ENCODE results near the gene SLC24A4.
A peak's percentile ranks its signal among the peaks of the same experiment; 100 is the strongest.

Gene SLC24A4

DNA sequence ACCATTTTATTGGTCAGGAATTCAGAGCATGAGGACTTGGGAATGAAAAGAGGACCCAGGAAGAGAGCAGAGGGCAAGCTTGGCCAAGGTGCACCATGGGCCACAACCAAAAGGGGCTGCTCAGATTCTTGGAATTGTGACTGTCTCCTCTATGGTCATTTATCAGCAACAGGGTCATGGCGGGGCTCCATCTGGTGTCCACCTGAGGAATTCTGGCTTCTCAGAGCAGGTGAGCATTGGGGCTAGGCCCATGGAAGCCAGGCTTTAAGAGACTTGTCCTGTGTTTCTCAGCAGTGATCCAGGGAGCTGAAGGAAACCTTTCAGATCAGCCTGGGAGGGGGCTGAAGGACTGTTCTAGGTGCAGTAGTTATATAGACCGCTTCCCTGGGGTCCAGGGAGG lies 188.0 kb downstream of the SLC24A4 start:
- no peak for DNase-seq

DNA sequence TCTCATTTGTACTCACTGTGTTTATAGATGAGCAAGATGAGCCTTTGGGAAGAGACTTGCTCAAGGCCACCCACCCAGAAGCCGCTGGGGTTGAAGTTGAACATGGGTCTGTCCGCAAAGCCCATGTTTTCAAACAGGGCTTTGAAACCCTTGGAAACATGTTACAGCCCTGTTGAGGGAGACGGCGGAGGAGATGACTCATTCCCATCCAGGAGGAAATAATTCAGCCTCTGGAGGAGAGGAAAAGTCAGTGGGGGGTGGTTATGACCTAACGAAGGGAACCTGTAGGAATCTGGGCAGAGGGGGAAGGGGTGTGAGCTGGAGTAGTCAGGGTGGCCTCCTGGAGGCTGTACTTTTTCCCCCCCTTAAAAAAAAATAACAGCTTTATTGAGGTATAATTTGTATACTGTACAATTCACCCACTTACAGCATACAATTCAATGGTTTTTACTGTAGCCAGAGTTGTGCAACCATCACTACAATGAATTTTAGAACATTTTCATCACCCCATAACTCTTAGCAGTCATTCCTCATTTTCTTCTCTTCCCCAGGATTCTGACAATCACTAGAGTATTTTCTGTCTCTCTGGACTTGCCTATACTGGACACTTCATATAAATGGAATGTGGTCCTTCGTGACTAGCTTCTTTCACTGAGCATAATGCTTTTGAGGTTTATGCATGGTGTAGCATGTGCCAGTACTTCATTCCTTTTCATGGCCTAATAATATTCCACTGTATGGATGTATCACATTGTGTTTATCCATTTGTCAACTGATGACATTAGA lies 188.7 kb downstream of the SLC24A4 start:
- DNase-seq: no peak

DNA sequence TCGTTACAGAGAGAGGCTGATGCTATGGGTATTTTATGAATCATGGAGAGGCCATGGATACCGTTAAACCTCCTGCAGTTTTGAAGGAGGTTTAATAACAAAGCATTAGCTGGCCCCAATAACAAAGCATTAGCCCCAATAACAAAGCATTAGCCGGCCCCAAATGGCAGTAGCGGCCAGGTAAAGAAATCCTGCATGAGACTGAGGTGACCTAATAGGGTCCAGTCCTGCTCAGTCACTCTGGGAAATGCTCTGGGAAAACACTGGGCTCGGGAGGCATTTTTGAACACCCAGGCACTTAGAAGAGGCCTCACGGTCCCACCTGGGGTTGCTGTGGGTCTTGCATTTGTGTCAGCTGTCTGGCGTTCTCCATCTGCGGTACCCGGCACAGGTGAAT lies 189.8 kb downstream of the SLC24A4 start:
- no peak for DNase-seq

DNA sequence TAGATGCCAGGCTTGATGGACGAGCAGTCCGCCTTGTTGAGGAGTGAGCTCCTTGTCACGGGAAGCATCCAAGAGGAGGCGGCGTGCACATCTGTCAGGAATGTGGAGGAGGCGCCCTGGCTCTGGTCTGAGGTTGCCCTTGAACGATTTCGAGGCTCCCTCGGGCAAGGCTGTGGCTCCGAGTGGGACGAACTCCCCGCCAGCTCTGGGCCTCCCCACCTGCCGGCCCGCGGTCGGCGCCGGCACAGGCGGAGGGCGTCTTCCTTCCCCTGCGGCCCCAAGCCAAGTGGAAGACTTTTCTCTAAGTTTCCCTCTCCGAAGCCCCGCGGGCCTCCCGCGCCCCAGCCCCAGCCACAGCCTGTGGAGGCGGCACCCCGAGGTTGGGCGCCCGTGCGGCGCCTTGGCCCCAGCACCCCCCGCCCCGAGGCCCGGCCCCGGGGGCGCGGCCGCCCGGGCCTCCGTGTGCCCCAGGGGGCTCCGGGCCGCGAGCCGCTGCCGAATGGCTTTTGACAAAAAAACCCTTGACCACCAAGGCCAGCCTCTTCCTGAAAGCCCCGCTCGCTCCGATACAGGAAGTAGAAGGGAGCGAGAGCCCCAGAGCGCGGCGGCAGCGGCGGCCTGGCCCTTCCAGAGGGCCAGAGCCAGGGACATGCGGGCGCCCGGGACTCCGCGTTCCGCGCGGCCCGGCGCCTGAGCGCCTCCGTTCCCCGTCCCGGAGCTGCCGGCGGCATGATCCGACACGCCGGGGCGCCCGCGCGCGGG lies 190.4 kb downstream of the SLC24A4 start, which contains the start of gene RIN3:
Gene RIN3, plus strand, starts transcription at position 578 of the 762 bp plus-strand sequence. Its CDS starts 152 bp downstream, at position 730.
- DNase-seq: no peak

DNA sequence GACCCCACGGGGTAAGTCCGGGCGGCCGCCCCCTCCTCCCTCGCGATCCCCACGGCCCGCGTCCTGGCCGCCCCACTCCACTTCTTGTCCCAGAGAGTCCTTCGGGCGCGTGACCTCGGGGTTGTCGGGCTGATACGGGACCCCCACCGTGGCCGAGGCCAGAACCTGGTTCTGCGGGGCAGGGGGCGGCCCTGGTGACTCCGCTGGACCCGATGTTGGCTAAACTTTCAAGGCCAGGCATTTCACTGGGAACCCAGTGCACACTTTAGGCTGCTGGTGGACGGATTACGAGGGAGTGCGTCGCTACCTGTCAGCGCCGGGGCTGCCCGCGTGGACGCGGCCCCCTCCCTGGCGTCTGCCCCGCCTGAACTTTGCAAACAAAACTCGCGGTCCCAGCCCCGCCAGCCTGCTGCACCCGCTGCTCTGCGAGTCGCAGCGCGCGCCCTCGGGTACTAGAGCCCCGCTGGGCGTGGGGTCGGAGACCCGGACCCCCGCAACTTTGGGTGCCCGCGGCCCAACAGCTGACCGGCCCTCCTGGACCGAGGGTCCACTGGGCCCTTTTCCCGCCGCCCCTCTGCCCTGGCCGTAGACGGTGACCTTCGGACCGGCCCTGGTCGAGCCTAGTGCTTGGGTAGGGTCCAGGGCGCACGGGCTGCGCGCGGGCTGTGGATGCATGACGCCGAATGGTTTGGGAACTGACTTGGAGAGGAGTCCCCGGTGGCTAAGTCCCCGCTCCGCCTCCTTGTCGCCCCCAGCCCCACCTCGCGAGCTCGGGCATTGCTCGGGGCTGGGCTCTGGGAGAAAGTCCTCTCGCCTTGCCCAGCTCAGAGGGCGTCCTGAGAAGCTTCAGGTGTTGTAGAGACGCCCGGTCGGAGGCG lies 191.2 kb downstream of the SLC24A4 start:
- no peak for DNase-seq

DNA sequence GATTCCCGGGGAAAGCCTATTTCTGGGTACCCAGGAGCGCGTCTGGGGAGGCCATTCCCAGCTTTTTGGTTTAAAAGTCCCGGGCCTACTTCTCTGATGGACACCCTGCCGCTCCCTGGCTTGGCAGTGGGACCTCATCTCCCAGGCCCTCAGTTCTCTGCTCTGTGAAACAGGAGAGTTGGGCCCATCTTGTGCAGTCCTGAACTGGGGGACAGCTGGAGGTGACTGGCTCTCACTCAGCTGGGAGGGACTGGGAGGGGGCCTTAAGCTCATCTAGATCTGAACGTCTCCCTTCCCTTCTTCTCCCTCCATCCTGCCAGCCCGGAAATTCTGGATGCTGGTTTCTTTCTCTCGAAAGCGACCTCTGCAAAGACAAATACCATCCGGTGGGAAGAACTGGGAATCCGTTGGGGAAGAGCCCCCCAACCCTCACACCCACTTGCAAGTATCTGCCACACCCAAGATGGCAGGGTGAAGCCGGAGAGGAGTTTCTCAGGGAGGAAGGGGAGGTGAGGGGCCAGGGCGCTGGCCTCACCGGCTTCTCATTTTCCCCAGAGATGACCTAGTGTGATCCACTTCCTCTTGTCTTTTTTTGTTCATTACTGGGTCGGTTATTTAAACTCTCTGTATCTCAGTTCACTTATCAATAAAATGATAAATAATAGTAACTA lies 192.0 kb downstream of the SLC24A4 start:
- DNase-seq: no peak

DNA sequence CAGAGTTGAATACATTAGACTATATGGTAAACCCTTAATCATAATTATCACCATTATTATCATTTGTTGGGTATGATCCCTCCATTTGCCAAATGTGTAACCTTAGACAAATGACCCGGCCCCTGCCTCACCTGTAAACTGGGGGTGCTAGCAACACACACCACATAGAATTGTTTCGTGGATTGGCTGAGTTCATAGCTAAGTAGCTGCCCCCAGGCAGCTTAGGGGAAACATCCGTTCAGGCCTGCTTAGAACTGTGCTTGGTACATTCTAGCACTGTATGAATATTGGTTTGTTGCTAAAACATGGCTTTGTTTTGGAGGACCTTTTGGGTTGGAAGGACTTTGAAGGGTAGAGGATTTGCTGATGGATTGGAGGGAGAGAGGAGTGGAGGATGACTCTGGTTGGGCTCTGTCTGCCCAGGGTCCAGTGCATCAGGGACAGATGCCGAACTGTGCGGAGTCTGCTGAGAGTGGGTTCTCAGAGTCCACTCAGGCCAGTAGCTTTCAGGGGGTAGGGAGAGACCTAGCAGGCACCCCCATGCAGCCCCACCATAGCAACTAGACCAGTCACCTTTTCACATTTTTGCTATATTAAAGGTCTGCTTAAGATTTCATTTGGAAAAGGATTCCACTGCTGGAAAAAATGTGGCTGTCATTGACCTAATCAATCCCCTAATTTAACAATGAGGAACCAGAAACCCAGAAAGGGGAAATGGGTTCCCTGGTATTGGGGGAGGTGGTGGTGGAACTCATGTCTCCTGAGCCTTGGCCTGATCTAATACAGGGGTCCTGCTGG lies 192.8 kb downstream of the SLC24A4 start:
- no peak for DNase-seq

DNA sequence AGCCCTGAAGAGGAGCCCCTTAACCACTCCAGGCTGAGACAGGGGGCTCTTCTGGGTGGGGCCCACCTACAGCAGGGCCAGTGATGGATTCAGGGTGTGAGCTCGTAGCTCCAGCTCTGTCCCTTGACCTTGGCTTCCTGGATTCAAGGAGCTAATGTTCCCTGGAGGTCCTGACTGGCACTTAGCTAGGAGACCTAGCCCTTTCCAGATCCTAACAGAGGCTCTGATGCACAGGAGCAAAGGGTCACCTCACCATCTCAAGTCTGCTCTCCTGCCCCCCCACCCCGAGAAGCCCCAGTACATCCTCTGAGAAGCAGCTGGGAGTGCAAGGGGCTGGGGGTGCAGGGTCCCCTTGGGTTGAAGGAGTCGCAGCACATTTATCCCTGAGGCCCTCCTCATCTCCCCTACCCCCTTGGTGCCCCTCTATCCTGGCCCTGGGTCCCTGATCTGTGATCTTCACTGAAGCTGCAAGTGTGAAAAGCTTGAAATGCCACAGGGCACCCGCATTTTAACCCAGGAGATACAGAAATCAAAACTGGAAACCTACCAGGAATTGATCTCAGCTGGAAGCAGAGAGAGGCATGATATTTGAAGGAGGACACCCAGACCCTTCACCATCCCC lies 193.5 kb downstream of the SLC24A4 start:
- no peak for DNase-seq

DNA sequence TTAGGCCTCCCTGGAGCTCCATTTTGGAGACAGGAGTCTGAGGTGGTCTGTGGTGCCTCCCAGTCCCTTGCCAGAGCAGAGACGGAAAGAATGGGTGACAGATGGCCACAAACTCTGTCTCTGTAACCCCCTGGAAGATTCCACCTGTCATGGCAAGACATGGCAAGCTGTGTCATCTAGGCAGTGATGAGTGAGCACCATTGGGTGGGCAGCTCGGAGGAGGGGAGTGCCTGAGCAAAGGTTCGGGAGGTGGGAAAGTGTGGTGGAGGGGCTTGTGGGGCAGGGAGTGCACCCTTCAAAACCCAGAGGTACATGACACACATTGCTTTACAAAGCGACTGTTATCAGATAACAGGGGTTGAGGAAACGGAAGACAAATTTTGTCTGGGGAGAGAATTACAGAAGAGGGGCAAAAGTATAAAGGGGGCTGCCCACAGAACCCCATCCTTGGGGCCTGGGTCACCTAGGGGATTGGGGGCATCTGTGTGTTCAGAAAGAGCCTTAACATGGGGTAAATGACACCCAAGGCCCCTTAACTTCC lies 194.1 kb downstream of the SLC24A4 start:
- no peak for DNase-seq

DNA sequence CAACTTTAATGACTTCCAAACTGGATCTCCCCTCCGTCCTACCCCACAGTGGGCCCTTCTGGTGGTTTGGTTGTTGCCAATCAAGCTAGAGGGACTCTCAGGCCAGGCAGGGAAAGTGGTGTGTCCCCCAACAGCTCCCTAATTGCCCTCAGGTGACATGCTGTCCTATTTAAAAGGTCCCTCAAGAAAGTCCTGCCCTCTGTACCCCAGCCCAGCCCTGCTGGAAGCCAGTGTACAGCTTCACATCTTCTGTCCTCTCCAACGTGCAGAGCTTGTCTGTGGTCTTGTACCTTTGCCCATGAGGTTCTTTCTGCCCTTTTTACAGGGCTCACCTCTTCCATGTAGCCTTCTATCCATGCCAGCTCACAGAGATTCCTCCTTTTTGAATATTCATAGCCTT lies 194.8 kb downstream of the SLC24A4 start:
- no peak for DNase-seq

DNA sequence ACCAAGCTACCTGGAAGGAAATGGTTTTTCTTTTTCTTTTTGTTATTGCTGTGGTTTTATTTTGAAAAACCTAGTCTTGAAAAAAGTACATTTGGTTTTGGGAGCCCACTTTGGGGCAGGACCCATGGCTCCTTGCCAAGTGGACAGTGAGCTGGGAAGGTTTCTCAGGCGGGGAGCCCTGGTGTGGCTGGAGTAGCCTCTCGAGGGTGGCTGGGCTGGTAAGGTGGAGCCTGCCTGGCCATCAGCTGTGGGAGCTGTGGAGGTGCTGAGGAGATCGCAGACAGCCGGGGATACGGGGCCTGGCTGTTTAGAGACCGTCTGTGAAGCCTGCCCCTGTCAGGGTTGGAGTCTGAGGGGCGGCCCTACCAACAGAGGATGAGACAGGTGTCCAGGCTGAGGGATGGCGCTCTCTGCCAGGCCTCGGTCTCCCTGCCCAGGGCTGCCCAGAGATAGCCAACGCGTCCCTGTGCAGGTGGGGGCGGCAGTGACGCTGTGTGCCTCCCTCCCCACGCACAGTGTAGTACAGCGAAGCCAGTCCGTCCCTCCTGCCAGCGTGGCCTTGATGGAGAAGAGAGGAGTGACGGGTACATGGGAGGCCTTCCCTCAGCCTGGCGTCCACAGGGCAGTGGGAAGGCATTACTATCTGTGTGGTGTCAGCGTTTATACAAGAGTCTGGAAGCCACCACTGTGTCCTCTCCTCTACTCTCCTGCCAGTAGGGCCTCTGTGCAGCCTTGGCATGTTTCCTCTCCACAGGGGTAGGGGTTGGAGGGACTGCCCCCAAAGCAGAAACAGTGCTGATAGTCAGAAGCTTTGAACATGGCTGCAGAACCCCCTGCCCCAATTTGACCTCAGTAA lies 196.5 kb downstream of the SLC24A4 start:
- no peak for DNase-seq

DNA sequence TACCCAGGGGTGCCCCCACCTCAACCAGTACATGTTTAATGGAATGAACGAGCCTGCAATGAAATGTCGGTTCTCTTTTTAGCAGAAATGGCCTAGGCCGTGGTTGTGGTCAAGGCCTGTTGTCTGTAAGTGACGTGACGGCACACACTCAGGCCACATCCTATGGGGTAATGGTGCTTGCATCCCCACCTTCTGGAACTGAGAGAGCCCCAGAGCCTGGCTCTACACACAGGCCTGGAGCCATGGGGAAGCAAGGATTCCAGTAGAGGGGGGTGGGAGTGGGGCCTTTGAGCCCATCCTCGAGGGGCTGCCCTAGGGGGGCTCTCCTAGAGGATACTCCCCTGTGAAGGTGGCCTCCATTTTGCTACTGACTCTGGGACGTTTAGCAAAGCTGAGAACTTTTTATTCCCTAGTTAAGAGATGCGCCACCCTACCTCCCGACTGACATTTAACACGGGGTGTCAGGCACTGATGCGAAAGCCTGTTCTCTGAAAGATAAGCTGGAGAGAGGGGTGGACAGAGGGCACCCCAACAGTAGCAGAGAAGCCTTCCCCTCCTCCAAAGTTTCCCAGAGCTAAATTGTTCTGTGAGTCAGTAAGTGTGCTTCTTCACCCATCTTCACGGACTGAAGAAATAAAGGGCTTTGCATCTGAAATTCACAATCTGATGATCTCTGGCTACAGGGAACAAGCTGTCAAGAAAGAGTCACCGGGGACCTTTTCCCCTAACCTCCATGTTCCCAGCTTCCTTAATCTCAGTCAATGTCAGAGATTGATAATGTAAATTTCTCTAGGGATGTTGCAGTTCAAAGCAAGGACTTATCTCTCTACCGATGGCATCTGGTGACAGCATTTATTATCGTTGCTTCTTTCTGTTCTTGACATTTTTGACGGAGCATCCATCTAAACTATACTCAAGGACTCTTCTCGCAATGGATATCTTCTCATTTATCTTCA lies 197.4 kb downstream of the SLC24A4 start:
- DNase-seq: no peak

DNA sequence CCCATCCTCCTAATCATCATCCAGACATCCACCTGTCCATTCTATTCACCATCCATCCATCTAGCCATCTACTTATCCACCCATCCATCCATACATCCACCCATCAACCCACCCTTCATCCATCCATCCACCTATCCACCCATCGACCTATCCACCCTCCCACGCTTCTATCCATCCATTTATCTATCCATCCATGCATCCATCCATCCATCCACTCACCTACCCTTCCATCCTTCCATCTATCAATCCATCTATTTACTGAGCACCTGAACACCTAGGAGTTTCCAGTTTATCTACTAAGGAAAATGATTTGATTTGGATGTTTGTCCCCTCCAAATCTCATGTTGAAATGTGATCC lies 198.1 kb downstream of the SLC24A4 start:
- no peak for DNase-seq

DNA sequence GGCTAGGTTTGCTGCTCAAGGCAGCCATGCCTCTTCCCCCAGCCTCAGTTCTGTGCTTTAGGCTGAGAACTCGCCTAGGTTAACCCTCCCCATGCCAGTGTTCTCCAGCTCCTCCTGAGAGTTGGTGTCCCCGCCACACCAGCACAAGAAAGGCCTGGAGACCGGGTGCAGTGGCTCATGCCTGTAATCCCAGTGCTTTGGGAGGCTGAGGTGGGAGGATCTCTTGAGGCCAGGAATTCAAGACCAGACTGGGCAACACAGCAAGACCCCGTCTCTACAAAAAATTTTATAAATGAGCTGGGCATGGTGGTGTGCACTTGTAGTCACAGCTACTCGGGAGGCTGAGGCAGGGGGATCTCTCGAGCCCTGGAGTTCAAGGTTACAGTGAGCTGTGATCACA lies 200.8 kb downstream of the SLC24A4 start:
- DNase-seq: no peak

DNA sequence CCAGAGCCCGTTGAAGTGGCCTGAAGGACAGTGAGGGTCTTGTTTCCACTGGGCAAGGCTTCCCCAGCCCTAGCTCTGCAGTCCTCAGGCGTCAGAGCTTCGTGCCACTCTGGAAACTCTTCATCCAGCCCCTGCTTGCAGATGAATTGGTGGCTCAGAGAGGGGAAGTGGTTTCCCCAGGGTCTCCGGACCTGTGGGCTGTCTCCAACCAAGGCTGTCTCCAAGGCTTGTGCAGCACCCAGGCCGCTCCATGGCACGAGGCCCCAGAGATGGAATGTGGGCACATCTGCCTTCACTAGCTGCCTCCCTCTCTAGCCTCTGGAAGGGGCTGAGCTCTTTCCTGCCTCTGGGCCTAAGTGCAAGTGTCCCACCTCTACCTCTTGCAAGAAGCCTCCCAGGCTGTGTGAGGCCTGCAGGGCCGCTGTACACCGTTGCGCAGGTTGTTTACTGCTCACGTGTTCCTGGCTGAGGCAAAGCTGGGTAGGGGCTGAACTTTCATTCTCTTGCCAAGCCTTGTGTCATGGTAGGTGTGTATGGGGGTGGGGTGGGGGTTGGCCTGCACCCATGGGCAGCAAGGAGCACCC lies 201.7 kb downstream of the SLC24A4 start:
- DNase-seq: peak; percentile 35

DNA sequence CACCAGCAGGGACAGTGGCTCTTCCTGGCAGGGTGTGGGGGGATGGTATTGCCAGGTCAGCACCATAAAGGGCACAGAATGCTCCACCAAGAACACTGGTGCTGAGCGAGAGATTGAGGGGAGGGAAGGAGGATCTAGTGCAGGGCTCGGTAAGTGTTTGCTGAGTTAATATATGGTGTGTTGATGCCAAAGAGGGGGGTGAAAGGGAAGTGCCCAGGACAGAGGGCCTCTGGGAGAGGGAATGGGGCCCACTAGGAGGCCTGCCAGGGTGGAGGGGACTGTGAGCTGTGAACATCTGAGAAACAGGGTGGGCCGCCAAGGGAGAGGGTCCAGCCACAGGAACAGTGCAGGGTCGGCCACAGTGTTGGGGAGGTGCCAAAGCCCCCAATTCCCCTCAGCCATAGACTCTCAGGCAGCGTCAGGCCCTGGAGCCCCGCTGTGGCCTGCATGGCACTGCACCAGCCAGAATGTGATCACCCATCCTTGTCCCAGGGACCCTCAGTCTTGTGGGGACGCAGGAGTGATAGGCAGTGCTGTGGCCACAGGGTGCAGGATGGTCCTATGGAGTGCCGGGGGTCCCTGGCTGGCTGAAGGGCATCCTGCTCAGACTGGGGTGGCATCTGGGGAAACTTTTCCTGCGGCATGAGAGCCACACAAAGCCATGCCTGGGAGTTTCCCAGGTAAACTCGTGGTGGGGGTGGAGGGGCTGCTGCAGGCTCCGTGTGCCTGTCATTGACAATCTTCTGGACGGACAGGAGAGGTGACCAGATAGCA lies 202.5 kb downstream of the SLC24A4 start:
- no peak for DNase-seq

DNA sequence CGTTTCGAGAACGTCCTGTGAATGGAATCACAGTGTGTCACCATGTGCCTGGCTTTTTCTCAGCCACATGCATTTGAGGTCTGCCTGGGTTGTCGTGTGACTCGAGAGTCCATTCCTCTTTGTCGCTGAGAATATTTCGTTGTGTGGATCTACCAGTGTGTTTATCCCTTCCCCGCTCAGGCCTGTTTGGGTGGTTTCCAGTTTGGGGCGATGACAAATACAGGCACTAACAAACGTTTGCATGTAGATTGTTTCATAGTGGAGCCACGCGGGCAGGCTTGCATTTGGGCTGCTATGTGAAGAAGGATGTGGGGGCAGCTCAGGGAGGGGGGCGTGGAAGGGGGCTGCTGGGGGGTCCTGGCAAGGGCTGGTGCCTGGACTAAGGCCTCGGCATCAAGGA lies 204.8 kb downstream of the SLC24A4 start:
- no peak for DNase-seq
